HCT116 (cell line): ENCODE measurements around the gene SLC25A30. TPM values are rescaled to one million over a fixed set of nuclear protein-coding genes. Genes with fewer than 3 reads are reported as not detected.

Experiments
- ATAC-seq: fragments of 200-7000 bp; cut with Tn5 transposase; 2 replicates; pipeline ENCODE4 v1.9.1; 2020; ENCODE audit warnings: mild to moderate bottlenecking, moderate library complexity
- BruUV-seq: library from RNA; stranded (reverse); fragments of 400-500 nt; replicated peaks from 2 replicates; lab custom pipeline; 2021; lab: Mats Ljungman, UMichigan
- CTCF ChIA-PET: fragments of 300-600 bp; sonication (Branson Sonifier 250); formaldehyde crosslinking; loops from one replicate; lab custom pipeline; 2021; ENCODE audit warnings: antibody characterized with exemption; lab: Charles Lee
- POLR2A ChIA-PET: fragments of 300-600, 350-600 bp; sonication (Branson Sonifier 250); formaldehyde crosslinking; loops from one replicate; lab custom pipeline; 2021; ENCODE audit warnings: antibody characterized with exemption; lab: Charles Lee
- RAD21 ChIA-PET, 2 experiments: fragments of 300-600 bp; sonication (Branson Sonifier 250); formaldehyde crosslinking; loops; one replicate each; lab custom pipeline; 2023; ENCODE audit warnings: low total read pairs in 2 of 2; ENCODE audit not compliant: uncharacterized antibody in 2 of 2, unreplicated experiment in 2 of 2, low non-redundant PET in 1 of 2; lab: Charles Lee
- DNase-seq: peaks from one replicate; pipeline ENCODE4 v3.0.0-alpha.2; 2010; ENCODE audit warnings: low read depth, low spot score
- H2AFZ ChIP-seq: fragments of 200-600 bp; shearing (Covaris generic), sonication (generic); 2 replicates; pipeline ENCODE4 v1.6.1; 2017; ENCODE audit warnings: low read depth, mixed run types, mixed read lengths, antibody characterized with exemption, low read length; ENCODE audit not compliant: poor library complexity, severe bottlenecking
- H3K27ac ChIP-seq: 2 replicates; pipeline ENCODE4 v1.5.1; 2012; ENCODE audit warnings: low read depth, low read length
- H3K27me3 ChIP-seq: fragments of 200-600 bp; sonication (generic); 2 replicates; pipeline ENCODE4 v1.6.1; 2016; ENCODE audit warnings: mixed run types, low read length, mixed read lengths; ENCODE audit not compliant: insufficient read depth
- H3K36me3 ChIP-seq, 2 experiments: fragments of 200-500 bp in 1 of 2; fragments of 200-600 bp in 1 of 2; sonication (Bioruptor generic) in 1 of 2; sonication (generic) in 1 of 2; 2 replicates each; pipeline versions ENCODE4 v1.5.1 to v1.6.1; 2014 to 2016; ENCODE audit warnings: low read length in 2 of 2, inconsistent platforms in 1 of 2, mixed read lengths in 1 of 2, mixed run types in 1 of 2; ENCODE audit not compliant: insufficient read depth in 2 of 2, control insufficient read depth in 1 of 2
- H3K4me1 ChIP-seq, 2 experiments: fragments of 200-600 bp in 1 of 2; sonication (generic) in 1 of 2; 2 replicates each; pipeline versions ENCODE4 v1.5.1 to v1.6.1; 2012 to 2017; ENCODE audit warnings: low read length in 2 of 2, inconsistent platforms in 1 of 2, mild to moderate bottlenecking in 1 of 2, mixed read lengths in 1 of 2, mixed run types in 1 of 2, moderate library complexity in 1 of 2; ENCODE audit not compliant: insufficient read depth in 2 of 2, control insufficient read depth in 1 of 2
- H3K4me2 ChIP-seq: fragments of 200-600 bp; sonication (generic); 2 replicates; pipeline ENCODE4 v1.6.1; 2017; ENCODE audit warnings: mixed run types, low read length, mixed read lengths
- H3K4me3 ChIP-seq, 2 experiments: fragments of 200-600 bp in 1 of 2; sonication (generic) in 1 of 2; replicated peaks in 1 of 2; 2 replicates each; pipeline ENCODE4 v1.5.1; 2011 to 2016; ENCODE audit warnings: low read length in 2 of 2, control low read depth in 1 of 2, low read depth in 1 of 2, mild to moderate bottlenecking in 1 of 2, mixed read lengths in 1 of 2, mixed run types in 1 of 2
- H3K79me2 ChIP-seq: fragments of 200-600 bp; sonication (generic); 2 replicates; pipeline ENCODE4 v1.6.1; 2017; ENCODE audit warnings: mild to moderate bottlenecking, mixed run types, low read length, moderate library complexity, mixed read lengths; ENCODE audit not compliant: insufficient read depth
- H3K9ac ChIP-seq: fragments of 200-600 bp; sonication (generic); 2 replicates; pipeline ENCODE4 v1.6.1; 2016; ENCODE audit warnings: low read length, mixed read lengths
- H3K9me2 ChIP-seq: fragments of 200-600 bp; sonication (generic), shearing (Covaris generic); 2 replicates; pipeline ENCODE4 v1.6.1; 2017; ENCODE audit warnings: mixed run types, mild to moderate bottlenecking, moderate library complexity; ENCODE audit not compliant: insufficient read depth
- H3K9me3 ChIP-seq, 2 experiments: fragments of 200-500 bp in 1 of 2; fragments of 200-600 bp in 1 of 2; sonication (Bioruptor generic) in 1 of 2; sonication (generic) in 1 of 2; 2 replicates each; pipeline ENCODE4 v1.6.1; 2014 to 2017; ENCODE audit warnings: low read length in 2 of 2, mixed read lengths in 2 of 2, inconsistent platforms in 1 of 2, low read depth in 1 of 2, mild to moderate bottlenecking in 1 of 2, mixed run types in 1 of 2, moderate library complexity in 1 of 2; ENCODE audit not compliant: control insufficient read depth in 1 of 2, insufficient read depth in 1 of 2
- H4K20me1 ChIP-seq: fragments of 200-600 bp; sonication (generic), shearing (Covaris generic); 2 replicates; pipeline ENCODE4 v1.6.1; 2017; ENCODE audit warnings: mixed run types, mild to moderate bottlenecking, moderate library complexity; ENCODE audit not compliant: insufficient read depth
- CEBPB ChIP-seq: IDR thresholded peaks from 2 replicates; pipeline ENCODE4 v1.6.1; 2012; ENCODE audit warnings: low read depth
- EGR1 ChIP-seq: IDR thresholded peaks from 2 replicates; pipeline ENCODE4 v1.6.1; 2012; ENCODE audit warnings: low read depth
- ELF1 ChIP-seq: IDR thresholded peaks from 2 replicates; pipeline ENCODE4 v1.6.1; 2012; ENCODE audit warnings: low read depth, borderline replicate concordance
- EZH2 ChIP-seq: fragments of 200-600 bp; sonication (generic); IDR thresholded peaks from 2 replicates; pipeline ENCODE4 v1.6.1; 2017; ENCODE audit warnings: antibody characterized with exemption, mixed run types
- EZH2phosphoT487 ChIP-seq: fragments of 200-600 bp; IDR thresholded peaks from 2 replicates; pipeline ENCODE4 v1.6.1; 2018; ENCODE audit warnings: antibody characterized with exemption, borderline replicate concordance
- POLR2AphosphoS5 ChIP-seq: IDR thresholded peaks from 2 replicates; pipeline ENCODE4 v1.6.1; 2011; ENCODE audit warnings: mild to moderate bottlenecking, low read depth, low read length, moderate library complexity
- SP1 ChIP-seq: IDR thresholded peaks from 2 replicates; pipeline ENCODE4 v1.6.1; 2012; ENCODE audit warnings: low read depth
- TCF7L2 ChIP-seq: IDR thresholded peaks from 2 replicates; pipeline ENCODE4 v1.7.0; 2011; ENCODE audit warnings: borderline replicate concordance, inconsistent platforms; ENCODE audit not compliant: insufficient read depth, insufficient read length; ENCODE audit errors: extremely low read depth
- intact Hi-C: fragments of 100-400 bp; cut with micrococcal nuclease; formaldehyde crosslinking; loops from 2 replicates; pipeline ENCODE4 v1.10.0; 2022
- total RNA-seq: library from RNA; stranded (reverse); gene quantifications from one replicate; pipeline ENCODE4 v1.2.1, GENCODE V29; 2021; ENCODE audit not compliant: unreplicated experiment
- TF ChIP-seq, protein P1 (sequence below): IDR thresholded peaks from 2 replicates; pipeline ENCODE4 v1.6.1; 2011; ENCODE audit warnings: mild to moderate bottlenecking, low read length, moderate library complexity; ENCODE audit not compliant: insufficient replicate concordance; ENCODE audit errors: extremely low read depth
- TF ChIP-seq, protein P2 (sequence below): IDR thresholded peaks from 2 replicates; pipeline ENCODE4 v1.6.1; 2012
- TF ChIP-seq, protein P3 (sequence below), 3 experiments: fragments of 200-600 bp in 1 of 3; sonication (generic) in 1 of 3; IDR thresholded peaks in 2 of 3; conservative IDR thresholded peaks in 1 of 3; 2 replicates each; pipeline ENCODE4 v1.5.1; 2012 to 2017; ENCODE audit warnings: low read depth in 2 of 3, low read length in 2 of 3, antibody characterized with exemption in 1 of 3, borderline replicate concordance in 1 of 3, control low read depth in 1 of 3, mild to moderate bottlenecking in 1 of 3, mixed read lengths in 1 of 3, mixed run types in 1 of 3, moderate library complexity in 1 of 3; ENCODE audit not compliant: insufficient read depth in 1 of 3

Gene SLC25A30
- total RNA-seq, 1 experiment from 2014 or later: 29.2 TPM

DNA sequence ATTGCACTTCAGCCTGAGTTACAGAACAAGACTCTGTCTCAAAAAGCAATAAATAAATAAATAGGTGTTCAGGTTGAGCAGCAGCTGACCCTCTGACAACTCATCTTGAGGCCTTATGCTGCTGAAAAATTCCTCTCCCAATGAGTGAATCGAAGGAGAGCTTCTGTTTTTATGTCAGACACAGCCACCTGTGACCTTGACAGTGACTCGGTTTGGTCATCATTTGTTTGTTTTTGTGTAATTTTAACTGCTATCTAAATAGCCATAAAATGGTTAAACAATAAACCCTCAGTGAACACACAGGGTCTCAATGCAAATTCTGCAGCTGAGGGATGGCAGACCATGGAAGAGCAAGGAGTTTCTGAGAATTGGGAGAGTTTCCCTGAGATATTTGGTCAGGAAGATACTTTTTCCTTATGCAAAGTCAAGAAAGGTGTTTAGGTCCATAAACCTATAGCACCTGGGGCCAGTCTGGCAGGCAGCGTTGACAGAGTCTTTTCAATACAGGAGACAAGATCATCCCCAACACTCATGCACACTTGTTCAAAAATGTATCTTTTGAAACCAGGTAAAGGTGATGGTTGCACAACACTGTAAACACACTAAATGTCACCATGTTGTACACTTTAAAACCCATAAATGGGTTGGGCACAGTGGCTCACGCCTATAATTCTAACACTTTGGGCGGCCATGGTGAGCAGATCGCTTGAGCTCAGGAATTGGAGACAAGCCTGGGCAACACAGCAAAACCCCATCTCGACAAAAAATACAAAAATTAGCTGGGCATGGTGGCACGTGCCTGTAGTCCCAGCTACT lies 16.6 kb upstream of the SLC25A30 start:
- Histone ChIP-seq H3K27me3 (no peaks in the 10 kb centered on the region), H3K36me3 (no peaks in the 10 kb centered on the region), H3K9me2 (no peaks in the 10 kb centered on the region), H3K4me3 (no peak overlapping the region), H3K4me1 (no peaks in the 10 kb centered on the region), H3K4me2 (no peak overlapping the region), H4K20me1 (no peaks in the 10 kb centered on the region), H3K9ac (no peak overlapping the region), H3K9me3 (no peaks in the 10 kb centered on the region), H2AFZ (no peak overlapping the region), H3K27ac (no peak overlapping the region), H3K79me2 (no peaks in the 10 kb centered on the region)
- intact Hi-C loops: no loop called here
- ATAC-seq: no peak
- CTCF ChIA-PET: no interaction called here
- DNase-seq: no peak
- BruUV-seq: no TSS peak
- no peak for TF ChIP-seq EZH2phosphoT487
- no peak for TF ChIP-seq CEBPB
- TF ChIP-seq SP1: no peak
- TF ChIP-seq EGR1: no peak
- POLR2A ChIA-PET: interaction anchor here (1.3 kb wide), 1 partner anchor 16 kb away, joined by 4 read pairs; the partner anchor contains the start of gene SLC25A30
- RAD21 ChIA-PET: no interaction called here

DNA sequence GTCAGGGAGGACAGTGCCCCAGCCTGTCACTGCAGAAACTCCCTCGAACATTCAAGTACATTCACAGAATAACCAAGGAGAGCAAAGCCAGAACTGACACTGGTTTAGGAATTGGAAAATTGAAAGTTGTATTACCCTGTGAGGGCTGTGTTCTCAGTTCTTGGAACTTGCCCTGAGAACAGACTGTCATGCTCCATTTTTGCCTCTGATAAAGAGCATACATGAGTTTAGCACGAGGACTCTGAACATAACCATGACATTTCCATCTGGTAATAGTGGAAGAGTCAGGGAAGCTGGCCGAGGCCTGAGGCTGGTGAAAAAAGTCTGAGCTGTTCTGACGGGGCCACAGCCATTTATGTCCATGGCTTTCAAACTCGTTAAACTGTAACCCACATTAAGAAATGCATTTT lies 15.2 kb upstream of the SLC25A30 start:
- H3K9ac ChIP-seq: no peak overlapping the region
- no peaks in the 10 kb centered on the region for H3K27me3 ChIP-seq
- POLR2A ChIA-PET: no interaction called here
- no TSS peak for BruUV-seq
- CTCF ChIA-PET: no interaction called here
- no peak for DNase-seq
- H3K79me2 ChIP-seq: no peaks in the 10 kb centered on the region
- no peaks in the 10 kb centered on the region for H3K36me3 ChIP-seq
- H3K9me3 ChIP-seq: no peaks in the 10 kb centered on the region
- no peaks in the 10 kb centered on the region for H4K20me1 ChIP-seq
- no peak overlapping the region for H2AFZ ChIP-seq
- no peak overlapping the region for H3K27ac ChIP-seq
- no peaks in the 10 kb centered on the region for H3K4me1 ChIP-seq
- intact Hi-C loops: no loop called here
- no peak for ATAC-seq
- H3K4me2 ChIP-seq: no peak overlapping the region
- H3K9me2 ChIP-seq: no peaks in the 10 kb centered on the region
- RAD21 ChIA-PET: interaction anchor here in 1 of 2 experiments (0.6 kb wide), 1 partner anchor 15 kb away, joined by 3 read pairs; the partner anchor contains the start of gene SLC25A30
- no peak overlapping the region for H3K4me3 ChIP-seq
- TF ChIP-seq EZH2phosphoT487: no peak
- no peak for TF ChIP-seq TCF7L2
- TF ChIP-seq EZH2: no peak
- no peak for TF ChIP-seq EGR1
- TF ChIP-seq ELF1: no peak
- TF ChIP-seq POLR2AphosphoS5: no peak
- TF ChIP-seq, protein P1, sequence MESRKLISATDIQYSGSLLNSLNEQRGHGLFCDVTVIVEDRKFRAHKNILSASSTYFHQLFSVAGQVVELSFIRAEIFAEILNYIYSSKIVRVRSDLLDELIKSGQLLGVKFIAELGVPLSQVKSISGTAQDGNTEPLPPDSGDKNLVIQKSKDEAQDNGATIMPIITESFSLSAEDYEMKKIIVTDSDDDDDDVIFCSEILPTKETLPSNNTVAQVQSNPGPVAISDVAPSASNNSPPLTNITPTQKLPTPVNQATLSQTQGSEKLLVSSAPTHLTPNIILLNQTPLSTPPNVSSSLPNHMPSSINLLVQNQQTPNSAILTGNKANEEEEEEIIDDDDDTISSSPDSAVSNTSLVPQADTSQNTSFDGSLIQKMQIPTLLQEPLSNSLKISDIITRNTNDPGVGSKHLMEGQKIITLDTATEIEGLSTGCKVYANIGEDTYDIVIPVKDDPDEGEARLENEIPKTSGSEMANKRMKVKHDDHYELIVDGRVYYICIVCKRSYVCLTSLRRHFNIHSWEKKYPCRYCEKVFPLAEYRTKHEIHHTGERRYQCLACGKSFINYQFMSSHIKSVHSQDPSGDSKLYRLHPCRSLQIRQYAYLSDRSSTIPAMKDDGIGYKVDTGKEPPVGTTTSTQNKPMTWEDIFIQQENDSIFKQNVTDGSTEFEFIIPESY: no peak
- TF ChIP-seq, protein P2, sequence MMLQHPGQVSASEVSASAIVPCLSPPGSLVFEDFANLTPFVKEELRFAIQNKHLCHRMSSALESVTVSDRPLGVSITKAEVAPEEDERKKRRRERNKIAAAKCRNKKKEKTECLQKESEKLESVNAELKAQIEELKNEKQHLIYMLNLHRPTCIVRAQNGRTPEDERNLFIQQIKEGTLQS: no peak
- TF ChIP-seq, protein P3, sequence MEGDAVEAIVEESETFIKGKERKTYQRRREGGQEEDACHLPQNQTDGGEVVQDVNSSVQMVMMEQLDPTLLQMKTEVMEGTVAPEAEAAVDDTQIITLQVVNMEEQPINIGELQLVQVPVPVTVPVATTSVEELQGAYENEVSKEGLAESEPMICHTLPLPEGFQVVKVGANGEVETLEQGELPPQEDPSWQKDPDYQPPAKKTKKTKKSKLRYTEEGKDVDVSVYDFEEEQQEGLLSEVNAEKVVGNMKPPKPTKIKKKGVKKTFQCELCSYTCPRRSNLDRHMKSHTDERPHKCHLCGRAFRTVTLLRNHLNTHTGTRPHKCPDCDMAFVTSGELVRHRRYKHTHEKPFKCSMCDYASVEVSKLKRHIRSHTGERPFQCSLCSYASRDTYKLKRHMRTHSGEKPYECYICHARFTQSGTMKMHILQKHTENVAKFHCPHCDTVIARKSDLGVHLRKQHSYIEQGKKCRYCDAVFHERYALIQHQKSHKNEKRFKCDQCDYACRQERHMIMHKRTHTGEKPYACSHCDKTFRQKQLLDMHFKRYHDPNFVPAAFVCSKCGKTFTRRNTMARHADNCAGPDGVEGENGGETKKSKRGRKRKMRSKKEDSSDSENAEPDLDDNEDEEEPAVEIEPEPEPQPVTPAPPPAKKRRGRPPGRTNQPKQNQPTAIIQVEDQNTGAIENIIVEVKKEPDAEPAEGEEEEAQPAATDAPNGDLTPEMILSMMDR (IDR thresholded peaks at IDR 0.05 in 2 of 3, conservative IDR thresholded peaks at IDR 0.05 in 1 of 3; ENCODE audit: borderline replicate concordance in 1 of 3, insufficient read depth in 1 of 3, low read depth in 2 of 3, low read length in 2 of 3): no peak
